Brain microvascular endothelial cell (primary cell): ENCODE results near the gene LIN28B.

Source experiments
- DNase-seq: peaks from one replicate; pipeline ENCODE4 v3.0.0-alpha.2; 2020
- H3K27ac ChIP-seq: fragments of 250-450 bp; sonication (Bioruptor Pico); 2 replicates; pipeline ENCODE4 v1.5.1; 2020; ENCODE audit warnings: mild to moderate bottlenecking, moderate library complexity
- H3K27me3 ChIP-seq: fragments of 250-450 bp; sonication (Bioruptor Pico); replicated peaks from 2 replicates; pipeline ENCODE4 v1.5.1; 2020; ENCODE audit warnings: mild to moderate bottlenecking
- H3K36me3 ChIP-seq: fragments of 250-450 bp; sonication (Bioruptor Pico); replicated peaks from 2 replicates; pipeline ENCODE4 v1.5.1; 2020; ENCODE audit warnings: mild to moderate bottlenecking
- H3K4me3 ChIP-seq: 2 replicates; pipeline ENCODE4 v1.5.1; 2011; ENCODE audit warnings: low read depth, mild to moderate bottlenecking, control low read depth, low read length, moderate library complexity
- in situ Hi-C: cut with HindIII; loops from 2 replicates; pipeline ENCODE4 v1.10.0; 2017; ENCODE audit warnings: low sequenced_read_pairs, low pct_ligation_motif_present
- TF ChIP-seq, protein P1 (sequence below): IDR thresholded peaks from 2 replicates; pipeline ENCODE4 v1.5.1; 2011; ENCODE audit warnings: low read depth, mild to moderate bottlenecking, moderate library complexity, low read length, control low read depth, inconsistent platforms; ENCODE audit errors: missing control alignments

The LIN28B gene

DNA sequence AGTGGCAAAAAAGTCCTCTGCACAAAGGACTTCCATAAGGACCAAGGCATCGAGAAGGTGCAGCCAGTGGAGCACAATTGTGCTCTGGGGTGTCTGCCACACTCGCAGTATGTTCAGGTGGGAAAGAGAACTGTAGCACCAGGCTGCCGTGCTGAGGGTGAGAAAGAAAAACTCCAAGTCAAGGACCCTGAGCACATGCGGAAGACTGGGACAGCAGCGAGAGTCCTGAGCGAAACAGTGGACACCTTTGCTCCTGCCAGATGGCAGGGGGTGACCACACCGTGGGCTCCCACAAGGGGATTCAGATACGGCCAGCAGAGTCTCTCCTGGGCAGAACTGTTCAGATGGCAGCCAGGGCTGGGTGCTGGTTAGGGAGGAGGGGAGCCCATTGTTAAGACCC lies 149.4 kb downstream of the LIN28B start:
- TF ChIP-seq, protein P1, sequence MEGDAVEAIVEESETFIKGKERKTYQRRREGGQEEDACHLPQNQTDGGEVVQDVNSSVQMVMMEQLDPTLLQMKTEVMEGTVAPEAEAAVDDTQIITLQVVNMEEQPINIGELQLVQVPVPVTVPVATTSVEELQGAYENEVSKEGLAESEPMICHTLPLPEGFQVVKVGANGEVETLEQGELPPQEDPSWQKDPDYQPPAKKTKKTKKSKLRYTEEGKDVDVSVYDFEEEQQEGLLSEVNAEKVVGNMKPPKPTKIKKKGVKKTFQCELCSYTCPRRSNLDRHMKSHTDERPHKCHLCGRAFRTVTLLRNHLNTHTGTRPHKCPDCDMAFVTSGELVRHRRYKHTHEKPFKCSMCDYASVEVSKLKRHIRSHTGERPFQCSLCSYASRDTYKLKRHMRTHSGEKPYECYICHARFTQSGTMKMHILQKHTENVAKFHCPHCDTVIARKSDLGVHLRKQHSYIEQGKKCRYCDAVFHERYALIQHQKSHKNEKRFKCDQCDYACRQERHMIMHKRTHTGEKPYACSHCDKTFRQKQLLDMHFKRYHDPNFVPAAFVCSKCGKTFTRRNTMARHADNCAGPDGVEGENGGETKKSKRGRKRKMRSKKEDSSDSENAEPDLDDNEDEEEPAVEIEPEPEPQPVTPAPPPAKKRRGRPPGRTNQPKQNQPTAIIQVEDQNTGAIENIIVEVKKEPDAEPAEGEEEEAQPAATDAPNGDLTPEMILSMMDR, result no peak
- no peaks in the 10 kb centered on the region for H3K27me3 ChIP-seq
- no peak for DNase-seq
- no peaks in the 10 kb centered on the region for H3K36me3 ChIP-seq
- in situ Hi-C loops, result loop anchor here (25.0 kb wide), 1 partner anchor 281 kb away; no protein-coding TSS in a partner anchor
- no peak overlapping the region for H3K4me3 ChIP-seq
- no peak overlapping the region for H3K27ac ChIP-seq

DNA sequence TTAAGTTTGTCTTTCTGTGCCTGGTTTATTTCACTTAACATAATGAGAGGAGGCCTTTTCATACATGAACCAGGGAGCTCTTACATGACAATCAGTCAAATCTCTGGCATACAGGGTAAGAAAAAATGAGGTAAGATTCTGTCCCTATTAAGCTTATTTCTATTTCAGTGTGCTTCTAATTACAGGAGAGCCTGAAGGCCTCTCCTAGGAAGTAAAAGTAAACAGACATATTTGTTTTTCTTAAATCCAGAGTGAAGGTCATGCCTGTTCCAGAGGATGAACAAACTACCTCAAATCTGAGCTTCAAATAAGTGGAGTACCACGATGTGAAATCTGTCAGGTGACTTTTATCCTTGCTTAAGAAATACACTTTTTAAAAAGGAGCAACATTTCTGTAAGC lies 150.3 kb downstream of the LIN28B start:
- TF ChIP-seq, protein P1, result no peak
- Histone ChIP-seq H3K27ac (no peak overlapping the region), H3K36me3 (no peaks in the 10 kb centered on the region), H3K4me3 (no peak overlapping the region), H3K27me3 (no peaks in the 10 kb centered on the region)
- in situ Hi-C loops, result loop anchor here (25.0 kb wide), 1 partner anchor 280 kb away; no protein-coding TSS in a partner anchor
- no peak for DNase-seq

DNA sequence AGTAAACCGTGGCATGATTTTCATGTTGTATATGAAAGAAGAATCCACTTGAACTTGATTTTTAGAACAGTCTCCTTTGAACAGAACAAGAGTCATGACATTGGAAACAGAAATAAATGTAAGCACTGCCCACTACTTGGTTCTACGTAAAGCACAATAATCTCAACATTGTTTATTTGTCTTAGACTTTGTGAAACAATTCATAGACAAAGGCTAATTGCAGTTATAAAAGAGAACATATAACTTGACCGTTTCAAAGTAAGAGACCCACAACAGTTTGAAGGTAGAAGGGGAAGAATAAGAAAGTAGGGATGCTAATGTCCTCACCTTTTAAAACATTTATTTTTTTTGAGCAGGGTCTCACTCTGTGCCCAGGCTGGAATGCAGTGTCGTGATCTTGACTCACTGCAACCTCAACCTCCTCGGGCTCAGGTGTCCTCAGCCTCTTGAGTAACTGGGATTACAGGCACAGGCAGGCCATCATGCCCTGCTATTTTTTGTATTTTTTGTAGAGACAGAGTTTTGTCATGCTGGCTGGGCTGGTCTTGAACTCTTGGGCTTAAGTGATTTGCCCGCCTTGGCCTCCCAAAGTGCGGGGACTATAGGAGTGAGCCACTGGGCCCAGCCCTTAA lies 151.8 kb downstream of the LIN28B start:
- H3K27ac ChIP-seq, result no peak overlapping the region
- no peak for DNase-seq
- no peaks in the 10 kb centered on the region for H3K36me3 ChIP-seq
- in situ Hi-C loops, result loop anchor here (25.0 kb wide), 1 partner anchor 279 kb away; no protein-coding TSS in a partner anchor
- no peak overlapping the region for H3K4me3 ChIP-seq
- H3K27me3 ChIP-seq, result no peaks in the 10 kb centered on the region
- TF ChIP-seq, protein P1, result no peak

DNA sequence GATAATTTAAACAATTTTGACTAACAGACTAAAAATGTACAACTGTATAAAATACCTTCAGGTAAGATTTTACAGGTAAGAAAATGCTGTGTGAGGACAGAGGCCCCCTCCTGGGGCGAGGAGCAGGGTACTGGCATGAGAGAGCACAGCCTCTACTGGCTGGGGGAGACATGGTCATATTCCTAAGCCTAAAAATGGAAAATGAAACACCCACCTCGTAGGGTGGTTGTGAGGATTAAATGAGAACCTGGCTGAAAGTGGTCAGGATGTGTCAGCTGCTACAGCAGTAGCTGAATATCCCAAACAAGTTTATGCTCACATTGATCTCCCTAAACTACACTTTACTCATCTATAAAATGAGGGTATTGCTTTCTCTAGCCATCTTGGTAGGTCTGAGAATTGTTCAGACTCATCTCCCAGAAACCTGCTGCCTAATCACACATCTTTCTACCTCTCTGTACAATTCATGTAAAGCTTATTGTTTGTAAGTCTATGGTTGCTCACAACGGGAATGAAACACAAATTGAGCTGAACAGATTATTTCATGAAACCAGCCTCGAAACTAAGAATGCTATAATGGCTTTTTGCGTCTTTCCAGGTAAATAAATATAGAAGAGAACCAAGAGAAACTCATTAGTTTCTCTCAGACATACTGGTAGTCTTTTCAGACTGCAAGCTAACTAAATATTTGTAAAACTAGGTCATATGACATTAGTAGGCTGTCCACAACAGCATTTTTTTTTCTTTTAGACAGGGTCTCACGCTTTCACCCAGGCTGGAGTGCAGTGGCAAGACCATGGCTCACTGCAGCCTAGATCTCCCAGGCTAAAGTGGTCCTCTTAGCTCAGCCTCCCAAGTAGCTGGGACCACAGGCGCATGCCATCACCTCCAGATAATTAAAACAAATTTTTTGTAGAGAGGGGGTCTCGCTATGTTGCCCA lies 153.3 kb downstream of the LIN28B start:
- no peak for DNase-seq
- Histone ChIP-seq H3K27me3 (no peaks in the 10 kb centered on the region), H3K36me3 (no peaks in the 10 kb centered on the region), H3K4me3 (no peak overlapping the region), H3K27ac (no peak overlapping the region)
- in situ Hi-C loops, result loop anchor here (25.0 kb wide), 1 partner anchor 277 kb away; no protein-coding TSS in a partner anchor
- TF ChIP-seq, protein P1, result no peak

DNA sequence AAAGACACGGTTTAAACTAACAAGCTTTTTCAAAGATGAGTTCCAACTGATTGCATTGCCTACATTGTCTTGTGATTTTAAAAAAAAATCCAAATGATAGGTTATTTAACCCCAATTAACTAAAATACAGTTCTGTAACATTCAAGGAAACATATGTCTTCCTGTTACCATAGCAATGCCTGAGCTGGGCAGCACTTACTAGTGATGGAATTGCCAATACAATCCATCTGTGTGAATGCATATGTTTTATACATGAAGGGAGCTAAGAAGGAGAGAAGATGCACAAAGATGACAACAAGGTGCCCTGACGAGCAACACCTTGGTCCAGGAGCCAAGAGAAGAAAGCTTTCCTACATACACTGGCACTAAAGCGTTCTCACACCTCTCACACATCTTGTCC lies 154.2 kb downstream of the LIN28B start:
- in situ Hi-C loops, result loop anchor here (25.0 kb wide), 1 partner anchor 276 kb away; no protein-coding TSS in a partner anchor
- no peak overlapping the region for H3K4me3 ChIP-seq
- no peak overlapping the region for H3K27ac ChIP-seq
- TF ChIP-seq, protein P1, result no peak
- no peaks in the 10 kb centered on the region for H3K27me3 ChIP-seq
- no peak for DNase-seq
- H3K36me3 ChIP-seq, result no peaks in the 10 kb centered on the region
